Stimulated activated CD4-positive, alpha-beta T cell treated with anti-CD3 and anti-CD28 coated beads, TNF-alpha, amount 100 ng/mL, for 4 hours (primary cell): ENCODE results near the gene SENP8.
A peak's percentile ranks its signal among the peaks of the same experiment; 100 is the strongest.
"Not testable (repeated sequence)": the region's sequence is repeated elsewhere in the genome, so short reads cannot be mapped to it uniquely, and the experiment has no call there.

Experiments
- DNase-seq, 3 experiments: peaks; one replicate each; pipeline ENCODE4 v3.0.0-alpha.2; 2020; ENCODE audit warnings: low read depth in 3 of 3

The SENP8 gene

GRCh38 chr15:72155003-72155621 is 36.9 kb downstream of the SENP8 start:
- no peak for DNase-seq

DNA sequence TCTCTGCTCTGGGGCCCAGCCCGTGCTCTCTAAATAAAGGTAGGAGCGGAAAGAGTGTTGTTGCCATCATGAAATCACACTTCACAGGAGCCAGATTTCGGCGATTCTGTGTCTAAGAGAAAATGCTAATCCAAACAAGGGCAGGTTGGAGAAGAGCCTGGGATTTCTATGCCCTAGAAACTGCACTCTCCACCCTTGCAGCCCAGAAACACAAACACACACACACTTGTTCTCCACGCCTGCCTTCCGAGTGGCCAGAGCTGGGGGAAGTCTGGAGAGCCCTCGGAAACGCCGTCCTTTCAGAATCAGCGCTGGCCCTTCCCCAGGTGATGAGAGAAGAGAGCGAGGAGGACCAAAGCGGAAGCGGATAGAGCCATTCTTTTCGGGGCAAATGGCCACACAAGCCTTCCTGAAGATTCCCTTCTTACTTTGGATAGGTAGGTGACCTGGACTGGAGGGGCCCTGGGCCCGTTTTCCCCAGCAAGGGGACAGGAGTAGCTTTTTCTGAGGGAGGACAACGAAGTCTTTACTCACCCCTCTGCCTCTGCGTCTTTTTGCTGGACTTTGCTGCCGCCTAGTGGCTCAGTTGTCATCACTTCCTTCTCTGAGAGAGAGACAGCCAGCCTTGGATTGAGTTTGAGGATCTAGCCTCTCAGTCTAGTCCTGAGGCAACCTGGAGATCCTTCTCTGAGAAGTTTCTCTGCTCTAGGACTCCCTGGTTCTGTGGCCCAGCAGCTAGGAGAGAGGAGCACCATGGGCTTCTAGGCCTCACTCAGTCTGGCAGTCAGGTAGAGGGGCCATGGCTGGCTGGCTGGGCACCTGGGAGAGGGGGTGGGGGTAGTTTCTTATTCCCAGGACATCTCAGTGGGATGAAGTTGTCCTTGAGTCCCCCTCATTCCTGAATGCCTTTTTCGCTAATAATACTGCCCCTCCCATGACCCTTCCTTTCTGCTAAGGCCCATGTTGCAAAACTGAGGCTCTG is 37.7 kb downstream of the SENP8 start:
- DNase-seq: peak; percentile 67 to 72 (median 71)

GRCh38 chr15:72156928-72157327 is 38.7 kb downstream of the SENP8 start:
- DNase-seq: no peak

DNA sequence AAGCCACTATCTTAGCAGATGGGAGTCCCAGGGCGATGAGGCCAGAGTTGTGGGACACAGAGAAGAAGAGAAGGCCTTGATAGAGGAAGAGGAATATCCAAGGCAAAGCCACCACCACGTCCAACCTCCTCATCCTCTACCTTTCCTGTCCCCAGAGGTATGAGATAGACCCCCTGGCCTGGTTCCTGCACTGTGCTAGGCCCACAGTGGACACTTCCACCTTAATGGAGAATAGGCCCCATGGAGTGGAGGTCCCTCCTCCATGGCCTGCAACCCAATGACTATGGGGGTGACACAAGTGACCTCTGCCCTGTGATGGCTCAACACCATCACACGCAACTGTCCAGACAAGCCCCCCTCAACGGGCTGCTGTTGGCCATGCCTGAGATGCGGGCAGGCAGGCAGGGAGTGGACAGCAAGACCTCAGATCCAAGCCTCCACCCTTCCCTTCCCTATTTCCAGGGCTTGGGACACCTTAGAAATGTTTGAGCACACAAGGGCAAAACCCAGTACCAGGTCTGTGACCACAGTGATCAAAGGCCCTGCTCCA is 42.6 kb downstream of the SENP8 start:
- DNase-seq: no peak

GRCh38 chr15:72161361-72162132 is 43.3 kb downstream of the SENP8 start:
- no peak for DNase-seq

GRCh38 chr15:72162569-72162968 is 44.4 kb downstream of the SENP8 start:
- no peak for DNase-seq

- no peak for DNase-seq
Observed at GRCh38 chr15:72163719-72164118, 45.5 kb downstream of the SENP8 start.

- no peak for DNase-seq
Observed at GRCh38 chr15:72166716-72167417, 48.7 kb downstream of the SENP8 start.

DNA sequence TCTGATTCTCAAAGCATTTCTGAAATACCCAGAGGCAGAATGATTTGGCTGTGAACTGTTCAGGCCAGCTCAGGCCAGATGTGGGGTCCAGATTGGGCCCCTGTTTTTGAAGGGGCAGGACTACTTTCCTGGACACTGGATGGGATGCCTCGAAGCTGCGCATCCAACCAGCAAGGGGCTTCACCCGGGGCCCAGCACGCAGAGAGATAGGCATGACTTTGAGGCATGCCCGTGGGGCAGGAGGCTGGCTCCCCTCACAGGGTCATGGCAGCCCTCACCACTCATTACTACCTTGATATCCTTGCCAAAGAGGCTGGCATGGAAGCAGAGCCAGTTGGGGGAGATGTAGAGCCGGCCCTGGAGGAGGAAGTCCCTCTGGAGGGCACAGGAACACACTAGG is 49.2 kb downstream of the SENP8 start:
- no peak for DNase-seq

GRCh38 chr15:72168131-72168807 is 50.1 kb downstream of the SENP8 start:
- no peak for DNase-seq

- DNase-seq: no peak
Observed at GRCh38 chr15:72168808-72169190, 50.6 kb downstream of the SENP8 start.

DNA sequence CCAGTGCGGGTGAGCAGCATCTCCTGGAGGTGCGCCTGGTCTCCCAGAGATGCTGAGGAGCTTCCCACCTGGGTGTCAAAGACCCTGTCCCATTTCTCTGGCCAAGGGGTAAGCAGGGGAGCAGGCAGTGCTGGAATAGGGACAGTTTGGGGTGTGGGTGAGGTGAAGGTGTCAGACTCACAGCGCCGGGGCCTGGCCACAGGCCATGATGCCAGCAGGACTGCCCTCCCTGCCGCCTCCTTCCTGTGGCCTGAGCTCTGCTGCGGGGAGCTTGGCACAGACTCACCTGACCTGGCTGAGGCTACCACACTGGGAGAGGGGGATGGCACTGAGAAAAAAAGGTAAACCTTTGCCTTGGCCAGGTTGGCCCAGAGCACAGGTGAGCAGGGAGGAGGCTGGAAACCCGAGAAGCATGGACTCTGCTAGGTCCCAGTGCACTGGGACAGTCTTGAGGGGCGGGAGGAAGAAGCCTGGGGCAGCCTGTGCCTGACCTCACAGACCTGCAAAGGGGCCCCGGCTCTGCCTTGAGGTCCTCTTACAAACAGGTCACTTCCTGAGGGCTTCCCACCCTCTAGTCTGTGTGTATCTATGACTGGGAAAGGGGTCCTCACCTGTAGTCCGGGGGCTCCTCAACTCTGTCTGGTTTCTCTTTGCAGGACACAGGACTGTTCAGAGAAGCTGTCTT is 51.2 kb downstream of the SENP8 start:
- DNase-seq: no peak

DNA sequence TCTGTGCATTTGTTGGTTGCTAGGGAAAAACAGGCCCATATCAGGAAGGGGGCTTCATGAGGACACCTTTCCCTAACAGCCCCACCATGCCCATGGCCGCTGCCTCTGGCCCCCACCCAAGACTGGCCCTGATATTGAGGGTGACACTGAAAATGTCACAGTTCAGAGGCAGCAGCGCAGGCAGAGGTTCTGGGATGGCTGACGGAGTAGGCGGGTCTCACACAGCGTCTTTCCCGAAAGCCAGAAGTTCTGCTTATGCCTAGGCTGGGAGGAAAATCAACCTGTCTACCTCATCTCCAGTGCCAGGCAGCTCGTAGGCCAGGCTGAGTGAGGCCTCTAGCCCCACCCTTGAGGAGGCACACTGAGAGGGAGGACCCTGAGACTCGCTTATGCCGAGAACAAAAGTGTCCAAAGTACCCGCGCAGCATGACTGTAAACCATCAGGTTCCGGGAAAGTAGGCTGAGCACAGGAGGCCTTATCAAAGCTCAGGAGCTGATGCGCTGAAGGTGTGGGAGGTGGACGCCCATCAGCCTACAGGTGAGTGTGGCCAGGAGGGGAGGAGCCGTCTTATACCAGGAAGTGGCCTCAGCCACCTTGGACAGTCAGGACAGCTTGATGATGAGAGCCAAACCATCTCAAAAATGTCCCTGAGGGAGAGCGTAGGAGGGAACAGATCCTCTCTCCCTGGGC is 51.9 kb downstream of the SENP8 start:
- DNase-seq: no peak

- DNase-seq: no peak
Observed at GRCh38 chr15:72170691-72171090, 52.5 kb downstream of the SENP8 start.

DNA sequence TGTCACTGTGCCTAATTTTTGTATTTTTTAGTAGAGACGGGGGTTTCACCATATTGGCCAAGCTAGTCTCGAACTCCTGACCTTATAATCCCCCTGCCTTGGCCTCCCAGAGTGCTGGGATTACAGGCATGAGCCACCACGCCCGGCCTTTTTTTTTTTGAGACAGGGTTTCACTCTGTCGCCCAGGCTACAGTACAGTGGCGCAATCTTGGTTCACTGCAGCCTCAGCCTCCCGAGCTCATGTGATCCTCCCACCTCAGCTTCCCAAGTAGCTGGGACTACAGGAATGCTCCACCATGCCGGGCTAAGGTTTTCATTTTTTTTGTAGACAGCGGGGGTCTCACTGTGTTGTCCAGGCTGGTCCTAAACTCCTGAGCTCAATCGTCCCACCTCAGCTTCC is 53.8 kb downstream of the SENP8 start:
- not testable (repeated sequence) for DNase-seq

DNA sequence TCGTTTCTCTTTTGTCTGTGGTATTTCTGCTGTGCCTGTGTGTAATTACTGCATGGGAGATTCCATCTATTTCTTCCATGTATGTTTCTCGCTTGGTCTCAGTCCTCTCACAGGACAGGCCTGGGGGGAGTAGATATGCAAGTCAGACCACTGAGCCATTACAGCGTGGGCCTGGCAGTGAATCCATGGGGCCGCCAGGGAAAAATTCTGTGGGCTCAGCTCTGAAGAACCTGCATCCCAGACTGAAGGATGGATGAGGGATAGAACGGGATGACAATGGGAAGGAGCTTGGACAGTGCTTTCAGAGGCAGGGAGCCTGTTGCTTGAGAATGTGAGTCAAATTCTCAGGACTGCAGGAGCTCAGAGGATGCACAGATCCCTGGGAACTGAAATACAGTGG is 54.6 kb downstream of the SENP8 start:
- no peak for DNase-seq

DNA sequence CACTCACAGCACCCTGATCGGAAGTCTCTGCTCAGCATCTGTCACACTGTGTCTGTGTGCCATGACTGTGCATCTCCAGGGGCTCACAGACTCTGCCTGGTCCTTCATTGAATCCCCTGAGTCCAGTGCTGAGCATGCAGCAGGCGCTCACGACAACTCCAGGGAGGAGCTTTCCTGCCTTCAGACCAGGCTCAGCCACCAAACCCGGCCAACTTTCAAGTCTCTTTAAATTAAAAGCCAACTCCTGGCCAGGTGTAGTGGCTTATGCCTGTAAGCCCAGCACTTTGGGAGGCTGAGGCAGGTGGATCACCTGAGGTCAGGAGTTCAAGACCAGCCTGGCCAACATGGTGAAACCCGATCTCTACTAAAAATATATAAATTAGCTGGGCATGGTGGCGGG is 55.2 kb downstream of the SENP8 start:
- DNase-seq: no peak

DNA sequence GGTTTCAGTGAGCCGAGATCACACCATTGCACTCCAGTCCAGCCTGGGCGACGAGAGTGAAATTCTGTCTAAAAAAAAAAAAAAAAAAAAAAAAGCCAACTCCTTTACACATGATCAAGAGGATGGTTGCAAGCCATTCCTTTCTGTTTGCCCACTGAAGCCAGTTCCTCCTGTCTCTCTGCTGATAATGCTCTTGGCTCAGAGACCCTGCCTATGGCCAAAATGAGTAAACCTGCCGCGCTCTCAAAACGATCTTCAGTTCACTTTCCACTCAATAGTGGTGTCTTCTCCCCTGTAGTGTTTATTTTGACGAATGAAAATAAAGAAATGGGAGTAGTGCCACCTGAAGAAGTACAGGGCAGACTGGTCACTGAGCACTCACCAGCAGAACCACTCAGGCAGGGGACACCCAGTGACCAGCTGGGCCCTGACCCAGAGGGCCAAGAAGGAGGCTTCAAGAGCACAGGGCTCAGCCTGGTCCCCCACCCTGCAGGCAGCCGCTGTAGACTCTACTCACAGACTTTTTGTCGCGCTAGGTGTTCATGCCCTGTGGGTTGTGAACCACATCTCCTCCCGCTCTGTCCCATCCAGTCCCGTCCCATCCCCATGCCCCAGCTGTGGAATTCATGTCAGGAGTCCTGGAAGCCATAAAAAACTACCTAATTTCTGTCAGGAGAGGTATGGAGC is 55.8 kb downstream of the SENP8 start:
- no peak for DNase-seq

- DNase-seq: no peak
Observed at GRCh38 chr15:72174551-72175165, 56.5 kb downstream of the SENP8 start.
